K562 (cell line): ENCODE data around the gene SLC26A2. TPM values are rescaled to one million over a fixed set of nuclear protein-coding genes. Genes with fewer than 3 reads are reported as not detected.
A peak's percentile ranks its signal among the peaks of the same experiment; 100 is the strongest.

ENCODE experiments used
- ATF1 ChIP-seq, 2 experiments: fragments of 450-650 bp in 1 of 2; IDR thresholded peaks; 2 replicates each; pipeline ENCODE4 v1.6.1; 2016; ENCODE audit warnings: missing compliant biosample characterization in 1 of 2, missing genetic modification characterization in 1 of 2
- CBX3 ChIP-seq, 2 experiments: IDR thresholded peaks; 1 replicate in 1 of 2; 2 replicates in 1 of 2; pipeline ENCODE4 v1.6.1; 2012; ENCODE audit warnings: inconsistent platforms in 2 of 2, low read length in 2 of 2, borderline replicate concordance in 1 of 2, control low read depth in 1 of 2
- DMBX1 ChIP-seq: fragments of 250-450 bp; sonication (Bioruptor Pico); IDR thresholded peaks from 2 replicates; pipeline ENCODE4 v1.8.0; 2022; ENCODE audit warnings: inconsistent platforms, mild to moderate bottlenecking, moderate library complexity, borderline replicate concordance
- DPF2 ChIP-seq: fragments of 450-650 bp; IDR thresholded peaks from 2 replicates; pipeline ENCODE4 v1.6.1; 2016
- FOXA3 ChIP-seq, 2 experiments: fragments of 450-650 bp in 1 of 2; sonication (generic) in 1 of 2; formaldehyde crosslinking; IDR thresholded peaks in 1 of 2; conservative IDR thresholded peaks in 1 of 2; 2 replicates each; pipeline versions ENCODE4 v1.4.0 to v1.8.0; 2020 to 2022; ENCODE audit warnings: mild to moderate bottlenecking in 2 of 2, missing genetic modification reagents in 1 of 2
- GABPB1 ChIP-seq: sonication (generic); formaldehyde crosslinking; IDR thresholded peaks from 2 replicates; pipeline ENCODE4 v1.8.0; 2022; ENCODE audit warnings: mild to moderate bottlenecking, missing genetic modification reagents
- GATAD2B ChIP-seq: fragments of 450-650 bp; IDR thresholded peaks from 2 replicates; pipeline ENCODE4 v1.6.1; 2017; ENCODE audit warnings: mild to moderate bottlenecking, borderline replicate concordance
- HDAC6 ChIP-seq: IDR thresholded peaks from 2 replicates; pipeline ENCODE4 v1.6.1; 2012; ENCODE audit warnings: low read depth, mild to moderate bottlenecking, control low read depth, inconsistent platforms, low read length, moderate library complexity
- KDM1A ChIP-seq, 2 experiments: fragments of 450-650 bp; IDR thresholded peaks; 2 replicates each; pipeline ENCODE4 v1.6.1; 2016; ENCODE audit warnings: mild to moderate bottlenecking in 2 of 2
- NUFIP1 ChIP-seq: fragments of 450-650 bp; IDR thresholded peaks from 2 replicates; pipeline ENCODE4 v1.6.1; 2018; ENCODE audit not compliant: partially characterized antibody
- POLR2A ChIP-seq: fragments of 450-650 bp; conservative IDR thresholded peaks from 2 replicates; pipeline ENCODE4 v1.6.1; 2016
- PRDM10 ChIP-seq: fragments of 450-650 bp; IDR thresholded peaks from 2 replicates; pipeline ENCODE4 v1.6.1; 2018; ENCODE audit not compliant: partially characterized antibody
- RAD51 ChIP-seq: fragments of 450-650 bp; IDR thresholded peaks from 2 replicates; pipeline ENCODE4 v1.7.1; 2016; ENCODE audit warnings: low read depth, mild to moderate bottlenecking, borderline replicate concordance
- RB1 ChIP-seq: fragments of 450-650 bp; IDR thresholded peaks from 2 replicates; pipeline ENCODE4 v1.6.1; 2017; ENCODE audit warnings: low read depth, mild to moderate bottlenecking
- RBM39 ChIP-seq: fragments of 200-400 bp; formaldehyde crosslinking; optimal IDR thresholded peaks from 2 replicates; pipeline ENCODE3; 2018; ENCODE audit warnings: low read depth, low read length
- TAF7 ChIP-seq: fragments of 450-650 bp; IDR thresholded peaks from 2 replicates; pipeline ENCODE4 v1.6.1; 2016; ENCODE audit warnings: missing genetic modification characterization, missing compliant biosample characterization
- TARDBP ChIP-seq: fragments of 450-650 bp; IDR thresholded peaks from 2 replicates; pipeline ENCODE4 v1.6.1; 2016
- U2AF1 ChIP-seq: fragments of 200-400 bp; formaldehyde crosslinking; optimal IDR thresholded peaks from 2 replicates; pipeline ENCODE3; 2017; ENCODE audit warnings: mild to moderate bottlenecking, low read depth, low read length, moderate library complexity
- VEZF1 ChIP-seq: fragments of 200-800 bp; sonication (Bioruptor generic); IDR thresholded peaks from 2 replicates; pipeline ENCODE4 v1.6.1; 2017; ENCODE audit warnings: missing genetic modification characterization, missing compliant biosample characterization
- ZBTB1 ChIP-seq: sonication (generic); formaldehyde crosslinking; IDR thresholded peaks from 2 replicates; pipeline ENCODE4 v1.8.1; 2023; ENCODE audit warnings: missing genetic modification reagents, low read depth, mild to moderate bottlenecking, borderline replicate concordance
- ZBTB7A ChIP-seq: IDR thresholded peaks from 2 replicates; pipeline ENCODE4 v1.6.1; 2011; ENCODE audit warnings: low read depth, mild to moderate bottlenecking, low read length, moderate library complexity, borderline replicate concordance; ENCODE audit not compliant: control insufficient read depth
- ZNF184 ChIP-seq: sonication (generic); formaldehyde crosslinking; IDR thresholded peaks from 2 replicates; pipeline ENCODE4 v1.5.0; 2020; ENCODE audit warnings: missing genetic modification reagents
- ZNF740 ChIP-seq, 3 experiments: fragments of 200-800 bp in 1 of 3; sonication (Bioruptor generic) in 1 of 3; sonication (generic) in 1 of 3; formaldehyde crosslinking in 1 of 3; IDR thresholded peaks; 2 replicates each; pipeline versions ENCODE4 v1.6.1 to v1.8.0; 2016 to 2022; ENCODE audit warnings: mild to moderate bottlenecking in 2 of 3, missing compliant biosample characterization in 2 of 3, missing genetic modification characterization in 2 of 3, missing genetic modification reagents in 1 of 3
- polyA plus RNA-seq, 8 experiments: library from polyadenylated mRNA; depleted of rRNA in 4 of 8; stranded (reverse) in 5 of 8; unstranded in 3 of 8; fragments of >200 nt; fragmentation: Nextera tagmentation in 2 of 8; fragmentation: Illumina TruSeq in 1 of 8; extraction: Ambion mirVana in 2 of 8; extraction: Trizol in 1 of 8; gene quantifications; 2 replicates each; pipeline versions ENCODE4 v1.2.1 to v1.2.3, GENCODE V29; 2011 to 2014; ENCODE audit warnings: inconsistent platforms in 1 of 8, missing spikeins in 1 of 8
- total RNA-seq, 7 experiments: library from RNA; depleted of rRNA in 6 of 7; stranded (reverse); fragments of >200 nt in 6 of 7; fragmentation: Illumina TruSeq in 2 of 7; extraction: Trizol in 2 of 7; gene quantifications; 2 replicates each; pipeline versions ENCODE4 v1.2.1 to v1.2.3, GENCODE V29; 2011 to 2021; ENCODE audit warnings: low replicate concordance in 1 of 7

The SLC26A2 gene
- total and polyA plus RNA-seq, 9 of the 15 experiments (the other 6 are each of a cell fraction or from before 2014, with no cell fraction given): 1.1 to 6.3 (median 3.6) TPM

- TF ChIP-seq TAF7: no peak
- TF ChIP-seq VEZF1 (CRISPR knock-in tag): peak; percentile 42; the same call in 1 of the 2 replicates
- TF ChIP-seq CBX3 (IDR thresholded peaks at IDR 0.05; ENCODE audit: borderline replicate concordance in 1 of 2, low read length in 2 of 2): no peak
- no peak for TF ChIP-seq RB1
- no peak for TF ChIP-seq RAD51
- TF ChIP-seq GABPB1 (CRISPR knock-in tag): no peak
- 0 out of 2 replicates have a peak, but pooled peaks have one; percentile 28 for TF ChIP-seq GATAD2B
- TF ChIP-seq NUFIP1: no peak
- TF ChIP-seq FOXA3 (CRISPR knock-in tag; conservative IDR thresholded peaks at IDR 0.05 in 1 of 2, IDR thresholded peaks at IDR 0.05 in 1 of 2): no peak
- TF ChIP-seq DMBX1: 0 out of 2 replicates have a peak, but pooled peaks have one; percentile 43
- TF ChIP-seq PRDM10: peak; percentile 91
- no peak for TF ChIP-seq U2AF1
- peak; percentile 74 for TF ChIP-seq ZNF740 (CRISPR knock-in tag; IDR thresholded peaks at IDR 0.05)
- TF ChIP-seq ZNF740 (tag; IDR thresholded peaks at IDR 0.05): no peak
- no peak for TF ChIP-seq HDAC6
- TF ChIP-seq ZBTB7A: peak; percentile 65; the same call in 1 of the 2 replicates
- TF ChIP-seq ZNF184 (CRISPR knock-in tag): no peak
- TF ChIP-seq DPF2: peak; percentile 89
- TF ChIP-seq KDM1A (IDR thresholded peaks at IDR 0.05): peak; percentile 9 to 31; a peak in 1 of 4 replicates
- no peak for TF ChIP-seq TARDBP
- no peak for TF ChIP-seq POLR2A
- no peak for TF ChIP-seq ATF1 (CRISPR knock-in tag; IDR thresholded peaks at IDR 0.05)
- 0 out of 2 replicates have a peak, but pooled peaks have one; percentile 16 for TF ChIP-seq ATF1 (tag; IDR thresholded peaks at IDR 0.05)
- no peak for TF ChIP-seq RBM39
- TF ChIP-seq ZBTB1 (CRISPR knock-in tag): no peak
These were observed 66.2 kb downstream of the SLC26A2 start (continued) for GRCh38 chr5:150026682-150027172.
